Measurements from ENCODE around the gene HOXD13.

The HOXD13 gene

DNA sequence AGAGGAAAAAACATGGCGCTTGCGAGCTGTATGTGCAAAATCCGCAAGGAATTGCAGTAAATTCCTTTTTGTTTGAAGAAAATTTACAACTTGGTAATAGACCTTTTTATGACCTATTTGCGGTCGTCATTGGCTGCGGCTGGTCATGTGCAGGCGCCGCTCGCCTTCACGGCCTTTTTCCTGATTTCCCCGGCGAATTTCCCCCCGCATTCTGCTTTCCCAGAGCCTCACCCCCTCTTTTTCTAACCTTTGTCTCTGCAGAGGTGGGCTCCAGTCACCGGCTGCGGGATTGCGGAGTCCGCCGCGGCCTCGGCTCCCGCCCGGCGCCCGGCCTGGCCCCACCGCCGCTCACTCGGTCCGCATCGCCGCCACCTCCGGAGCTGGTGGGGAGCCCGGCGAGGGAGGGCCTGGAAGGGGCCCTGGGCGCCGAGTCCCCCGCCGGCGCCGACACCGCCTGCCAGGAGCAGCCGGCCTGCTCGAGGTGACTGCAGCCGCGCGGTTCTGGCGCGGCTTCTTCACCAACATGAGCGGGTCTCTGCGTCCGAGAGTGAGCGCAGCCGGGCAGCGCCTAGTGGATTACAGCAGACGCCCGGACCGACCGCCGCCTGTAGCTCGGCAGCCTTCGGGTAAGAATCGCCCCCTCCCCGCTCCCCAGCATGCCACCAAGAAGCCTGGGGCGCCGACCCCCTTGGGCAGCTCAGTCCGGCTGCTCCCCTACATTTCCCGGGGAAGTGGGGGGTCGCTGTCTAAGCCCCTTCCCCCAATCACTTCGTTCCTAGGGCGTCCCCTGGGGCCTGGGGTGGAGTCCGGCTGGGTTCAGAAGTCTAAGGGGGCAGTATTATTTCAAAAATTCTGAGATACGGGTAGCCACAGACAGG, 44.1 kb downstream of the HOXD13 start:
- H3K27me3 ChIP-seq: peaks cover 91 to 99% (median 94%) of the 10 kb centered on the region in 11 experiments
- H3K4me2 ChIP-seq: peak overlapping the region; percentile 21 to 61 (median 51); a peak in 20 of 22 replicates

DNA sequence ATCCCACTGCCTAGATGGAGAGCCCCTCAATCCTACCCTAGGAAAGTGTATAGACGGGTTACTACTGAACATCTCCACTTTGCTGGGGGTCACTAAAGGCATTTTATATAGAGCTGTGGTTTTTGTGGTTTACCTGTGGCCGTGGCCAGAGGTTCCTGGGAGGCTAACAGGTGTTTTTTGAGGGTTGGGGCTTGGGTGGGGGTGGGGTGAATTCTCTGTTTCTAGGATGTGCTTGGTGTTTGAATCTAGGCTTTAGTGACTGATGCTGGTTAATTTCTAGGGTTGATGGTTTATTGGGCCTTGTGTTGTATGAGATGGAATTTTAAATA, 44.7 kb downstream of the HOXD13 start:
- H3K27me3 ChIP-seq: peaks cover 85 to 95% (median 88%) of the 10 kb centered on the region in 11 experiments
- H3K36me3 ChIP-seq: no peaks in the 10 kb centered on the region
- peaks cover 0 to 14% (median 6%) of the 10 kb centered on the region in 11 experiments; a peak in 4 of 22 replicates for H4K20me1 ChIP-seq
- H3K27ac ChIP-seq: no peak overlapping the region
- H3K4me2 ChIP-seq: no peak overlapping the region
- no peak overlapping the region for H3K4me3 ChIP-seq
- TF ChIP-seq Cebpa-rat (IDR thresholded peaks at IDR 0.05): no peak
- peaks cover 10 to 39% (median 25%) of the 10 kb centered on the region in 11 experiments; a peak in 20 of 22 replicates for H3K9me3 ChIP-seq (replicated peaks in 1 of 11)
- no peak overlapping the region for H3K9ac ChIP-seq
- peaks cover 6 to 16% (median 13%) of the 10 kb centered on the region in 10 experiments; a peak in 17 of 20 replicates for H3K4me1 ChIP-seq

More for the DNA sequence above, 44.1 kb downstream of the HOXD13 start:
- H3K9ac ChIP-seq: no peak overlapping the region
- no peak overlapping the region for H3K27ac ChIP-seq
- TF ChIP-seq Cebpa-rat (IDR thresholded peaks at IDR 0.05): no peak
- H3K9me3 ChIP-seq (replicated peaks in 1 of 11): peaks cover 10 to 39% (median 25%) of the 10 kb centered on the region in 11 experiments; a peak in 20 of 22 replicates
- no peak overlapping the region for H3K4me3 ChIP-seq
- no peaks in the 10 kb centered on the region for H3K36me3 ChIP-seq
- H4K20me1 ChIP-seq: peaks cover 0 to 17% (median 6%) of the 10 kb centered on the region in 11 experiments; a peak in 4 of 22 replicates
- H3K4me1 ChIP-seq: peaks cover 6 to 16% (median 13%) of the 10 kb centered on the region in 10 experiments; a peak in 17 of 20 replicates

DNA sequence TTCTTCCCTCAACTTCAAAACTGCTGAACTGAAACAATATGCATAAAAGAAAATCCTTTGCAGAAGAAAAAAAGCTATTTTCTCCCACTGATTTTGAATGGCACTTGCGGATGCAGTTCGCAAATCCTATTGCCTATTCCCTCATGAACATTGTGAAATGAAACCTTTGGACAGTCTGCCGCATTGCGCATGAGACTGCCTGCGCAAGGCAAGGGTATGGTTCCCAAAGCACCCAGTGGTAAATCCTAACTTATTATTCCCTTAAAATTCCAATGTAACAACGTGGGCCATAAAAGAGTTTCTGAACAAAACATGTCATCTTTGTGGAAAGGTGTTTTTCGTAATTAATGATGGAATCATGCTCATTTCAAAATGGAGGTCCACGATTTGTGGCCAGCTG, 45.4 kb downstream of the HOXD13 start:
- peaks cover 78 to 93% (median 82%) of the 10 kb centered on the region in 11 experiments for H3K27me3 ChIP-seq

DNA sequence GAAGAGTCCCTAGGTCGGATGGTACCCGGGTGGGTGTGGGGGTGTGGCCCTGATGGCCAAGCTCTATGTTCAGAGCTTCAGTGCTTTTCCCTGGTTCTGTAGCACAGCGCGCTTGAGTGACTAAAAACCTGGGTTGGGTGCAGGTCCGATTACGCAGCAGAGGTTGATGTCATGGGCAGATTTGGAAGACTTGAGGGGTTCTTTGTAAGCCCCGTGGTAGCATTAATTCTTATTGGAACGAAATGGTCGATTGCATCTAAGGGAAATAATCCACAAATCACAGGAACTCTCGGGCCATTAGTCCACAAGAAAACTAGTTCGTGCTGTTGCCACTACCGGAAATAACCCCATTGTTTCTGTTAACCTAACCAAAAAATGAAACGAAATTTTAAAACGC, 46.0 kb downstream of the HOXD13 start:
- TF ChIP-seq Cebpa-rat (IDR thresholded peaks at IDR 0.05): no peak
- H4K20me1 ChIP-seq: peaks cover 0 to 10% (median 0%) of the 10 kb centered on the region in 11 experiments; a peak in 3 of 22 replicates
- no peak overlapping the region for H3K9ac ChIP-seq
- peaks cover 10 to 39% (median 25%) of the 10 kb centered on the region in 11 experiments; a peak in 20 of 22 replicates for H3K9me3 ChIP-seq (replicated peaks in 1 of 11)
- peaks cover 72 to 93% (median 76%) of the 10 kb centered on the region in 11 experiments for H3K27me3 ChIP-seq
- H3K27ac ChIP-seq: no peak overlapping the region
- no peaks in the 10 kb centered on the region for H3K36me3 ChIP-seq
- peaks cover 6 to 16% (median 13%) of the 10 kb centered on the region in 10 experiments; a peak in 17 of 20 replicates for H3K4me1 ChIP-seq
- no peak overlapping the region for H3K4me3 ChIP-seq
- H3K4me2 ChIP-seq: no peak overlapping the region

More for the DNA sequence above, 45.4 kb downstream of the HOXD13 start:
- Histone ChIP-seq H3K4me3 (no peak overlapping the region), H4K20me1 (peaks cover 0 to 10% (median 0%) of the 10 kb centered on the region in 11 experiments; a peak in 4 of 22 replicates), H3K4me2 (no peak overlapping the region), H3K4me1 (peaks cover 6 to 16% (median 13%) of the 10 kb centered on the region in 10 experiments; a peak in 17 of 20 replicates), H3K27ac (no peak overlapping the region), H3K9me3 (replicated peaks in 1 of 11) (peaks cover 10 to 39% (median 25%) of the 10 kb centered on the region in 11 experiments; a peak in 20 of 22 replicates), H3K9ac (no peak overlapping the region), H3K36me3 (no peaks in the 10 kb centered on the region)
- no peak for TF ChIP-seq Cebpa-rat (IDR thresholded peaks at IDR 0.05)

DNA sequence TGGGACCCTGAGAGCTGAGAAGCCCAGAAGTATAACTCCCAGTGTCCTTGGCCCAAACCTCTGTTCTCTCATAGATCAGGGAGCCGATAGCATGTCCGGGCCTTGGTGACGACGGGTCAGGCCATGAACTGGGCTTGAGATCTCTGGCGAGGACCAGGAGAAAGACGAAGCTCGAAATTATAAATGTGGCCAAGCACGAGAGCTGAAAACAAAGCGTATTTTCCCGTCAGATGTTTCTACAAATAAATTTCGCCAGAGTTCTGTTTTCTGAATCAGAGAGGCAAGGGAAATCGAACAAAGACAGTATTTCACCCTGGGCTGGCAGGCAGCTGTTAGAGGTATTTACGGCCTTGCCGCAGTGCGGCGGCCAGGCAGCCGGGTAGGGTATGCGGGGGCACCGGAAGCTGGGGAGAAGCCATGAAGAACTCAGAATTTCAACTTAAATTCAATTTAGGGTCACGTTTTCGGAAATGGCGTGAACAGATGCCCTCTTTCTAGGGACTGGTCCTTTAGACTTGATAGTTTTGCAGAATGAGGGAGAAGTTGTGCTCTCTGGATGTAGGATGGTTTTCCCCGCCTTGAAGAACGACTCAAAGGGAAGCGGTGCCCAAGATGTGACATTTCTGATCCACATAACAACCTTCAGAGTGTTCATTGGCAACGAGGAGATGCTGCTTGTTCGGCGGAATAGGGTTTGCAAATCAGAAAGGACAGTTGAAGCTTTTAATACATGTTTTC, 46.6 kb downstream of the HOXD13 start:
- Histone ChIP-seq H3K27me3 (peaks cover 67 to 91% (median 70%) of the 10 kb centered on the region in 11 experiments), H3K27ac (no peak overlapping the region)

DNA sequence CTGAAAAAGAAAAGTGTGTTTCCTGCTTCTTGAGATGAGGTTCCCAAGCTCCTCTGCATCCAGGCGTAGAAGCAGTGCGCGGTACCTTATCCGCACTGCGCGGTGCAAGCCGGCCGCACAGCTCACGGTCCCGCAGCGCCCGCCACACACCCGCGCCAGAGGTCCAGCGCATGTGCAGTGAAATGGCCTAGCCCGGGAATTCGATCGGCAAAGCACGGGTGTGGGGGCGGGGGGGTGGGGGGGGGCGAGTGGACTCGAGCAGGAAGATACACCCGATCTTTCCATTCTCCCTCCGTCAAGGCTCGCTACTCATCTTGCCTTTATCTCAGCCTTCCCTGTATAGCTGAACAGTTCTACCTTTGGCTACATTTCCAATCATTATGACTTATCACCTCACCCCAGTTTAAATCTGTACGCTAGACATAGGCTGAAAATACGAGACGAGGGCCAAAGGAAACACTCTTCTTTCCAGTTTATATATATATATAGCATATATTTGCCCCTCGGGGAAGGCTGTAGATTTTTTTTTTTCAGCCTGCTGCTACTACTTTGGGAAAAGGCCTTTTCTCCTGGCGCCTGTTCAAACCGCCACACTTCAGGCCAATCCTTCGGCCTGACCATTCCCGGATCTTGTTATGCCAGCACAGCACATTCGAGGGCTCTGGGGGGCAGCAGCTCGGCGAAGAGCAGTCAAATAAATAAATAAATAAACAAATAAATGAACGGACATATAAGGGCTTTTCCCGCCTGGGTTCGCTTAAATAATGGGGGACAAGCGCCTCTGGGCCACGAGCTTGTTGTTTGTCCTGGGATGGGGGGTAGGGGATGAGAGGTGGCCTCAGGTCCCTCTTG, 47.4 kb downstream of the HOXD13 start:
- H3K27me3 ChIP-seq: peaks cover 59 to 86% (median 62%) of the 10 kb centered on the region in 11 experiments
- H3K9ac ChIP-seq: no peak overlapping the region
- no peaks in the 10 kb centered on the region for H3K36me3 ChIP-seq
- peaks cover 10 to 39% (median 25%) of the 10 kb centered on the region in 11 experiments; a peak in 20 of 22 replicates for H3K9me3 ChIP-seq (replicated peaks in 1 of 11)
- no peak overlapping the region for H3K27ac ChIP-seq
- TF ChIP-seq Cebpa-rat (IDR thresholded peaks at IDR 0.05): no peak
- H3K4me1 ChIP-seq: peaks cover 6 to 16% (median 13%) of the 10 kb centered on the region in 10 experiments; a peak in 17 of 20 replicates
- H4K20me1 ChIP-seq: no peaks in the 10 kb centered on the region; a peak in 1 of 22 replicates
- peak overlapping the region in 6 of 11 experiments; percentile 33 to 60 (median 39); a peak in 7 of 22 replicates for H3K4me2 ChIP-seq
- peak overlapping the region in 1 of 10 experiments; percentile 40; a peak in 1 of 20 replicates for H3K4me3 ChIP-seq

More for the DNA sequence above, 46.6 kb downstream of the HOXD13 start:
- Histone ChIP-seq H3K36me3 (no peaks in the 10 kb centered on the region), H4K20me1 (peaks cover 0 to 5% (median 0%) of the 10 kb centered on the region in 11 experiments; a peak in 3 of 22 replicates), H3K4me3 (no peak overlapping the region), H3K4me2 (no peak overlapping the region), H3K4me1 (peaks cover 6 to 16% (median 13%) of the 10 kb centered on the region in 10 experiments; a peak in 17 of 20 replicates), H3K9ac (no peak overlapping the region), H3K9me3 (replicated peaks in 1 of 11) (peaks cover 10 to 39% (median 25%) of the 10 kb centered on the region in 11 experiments; a peak in 20 of 22 replicates)
- TF ChIP-seq Cebpa-rat (IDR thresholded peaks at IDR 0.05): no peak

DNA sequence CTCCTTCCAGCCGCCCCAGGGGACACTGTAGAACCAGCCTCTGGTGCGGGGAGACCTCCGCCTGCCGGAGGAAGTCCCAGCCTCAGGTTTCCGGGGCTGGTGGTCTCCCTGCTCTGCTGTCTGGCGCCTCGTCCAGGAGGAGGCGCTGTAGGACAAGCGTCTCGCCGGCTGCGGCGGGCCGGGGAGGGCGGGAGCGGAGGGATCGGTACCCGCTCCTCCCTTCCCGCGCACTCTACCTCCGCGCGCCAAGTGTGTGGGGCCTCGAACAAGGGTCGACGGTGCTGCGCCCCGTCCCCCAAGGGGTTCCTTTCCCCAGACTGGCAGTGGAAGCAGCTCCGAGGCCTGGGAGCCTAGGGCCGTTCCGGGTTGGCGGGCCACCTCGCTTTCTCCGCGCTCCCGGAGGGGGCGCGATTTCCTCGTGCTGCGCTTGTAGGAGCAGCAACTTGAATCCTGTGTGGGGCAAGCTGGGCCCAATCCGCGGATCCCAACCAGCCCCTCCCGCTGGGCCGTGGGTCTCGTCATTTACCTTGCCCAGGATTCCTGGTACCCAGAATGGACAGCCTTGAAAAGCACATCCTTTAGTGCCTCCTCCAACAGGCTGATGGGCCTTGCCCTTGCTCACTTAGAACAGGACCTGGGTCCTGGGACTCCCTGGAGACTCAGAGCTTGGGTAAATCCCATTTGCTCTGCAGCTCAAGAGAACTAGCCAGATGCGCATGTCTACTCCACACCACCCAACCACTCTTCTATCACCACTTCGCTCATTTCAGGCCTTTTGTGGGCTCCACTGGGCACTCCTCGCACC, 48.2 kb downstream of the HOXD13 start:
- no peaks in the 10 kb centered on the region for H4K20me1 ChIP-seq
- peak overlapping the region in 2 of 10 experiments; percentile 36 to 40; a peak in 3 of 20 replicates for H3K4me3 ChIP-seq
- H3K9ac ChIP-seq: no peak overlapping the region
- H3K4me2 ChIP-seq: peak overlapping the region in 8 of 11 experiments; percentile 18 to 60 (median 35); a peak in 11 of 22 replicates
- H3K36me3 ChIP-seq: no peaks in the 10 kb centered on the region
- no peak overlapping the region for H3K27ac ChIP-seq
- peaks cover 10 to 39% (median 25%) of the 10 kb centered on the region in 11 experiments; a peak in 20 of 22 replicates for H3K9me3 ChIP-seq (replicated peaks in 1 of 11)
- H3K27me3 ChIP-seq: peaks cover 50 to 86% (median 62%) of the 10 kb centered on the region in 11 experiments
- H3K4me1 ChIP-seq: peaks cover 6 to 12% (median 11%) of the 10 kb centered on the region in 10 experiments; a peak in 17 of 20 replicates
- no peak for TF ChIP-seq Cebpa-rat (IDR thresholded peaks at IDR 0.05)

All from BLaER1 treated with 17β-estradiol and CSF1 and Interleukin-3, amounts not matched to agents 10 nM and 100 nM (cell line).